Hindlimb muscle (tissue), 1 donor: Measurements from ENCODE around the gene CELF2. TPM values are rescaled to one million over a fixed set of nuclear protein-coding genes. Genes with fewer than 3 reads are reported as not detected.

ENCODE experiments used
- DNase-seq: peaks from one replicate; pipeline ENCODE4 v3.0.0-alpha.2; 2013
- polyA plus RNA-seq: library from polyadenylated mRNA; unstranded; fragments of 120-200 nt; gene quantifications from one replicate; pipeline ENCODE4 v1.2.1, GENCODE V29; 2013; ENCODE audit not compliant: insufficient read length

CELF2 gene
- polyA plus RNA-seq, 1 donor, result 90.1 TPM

DNA sequence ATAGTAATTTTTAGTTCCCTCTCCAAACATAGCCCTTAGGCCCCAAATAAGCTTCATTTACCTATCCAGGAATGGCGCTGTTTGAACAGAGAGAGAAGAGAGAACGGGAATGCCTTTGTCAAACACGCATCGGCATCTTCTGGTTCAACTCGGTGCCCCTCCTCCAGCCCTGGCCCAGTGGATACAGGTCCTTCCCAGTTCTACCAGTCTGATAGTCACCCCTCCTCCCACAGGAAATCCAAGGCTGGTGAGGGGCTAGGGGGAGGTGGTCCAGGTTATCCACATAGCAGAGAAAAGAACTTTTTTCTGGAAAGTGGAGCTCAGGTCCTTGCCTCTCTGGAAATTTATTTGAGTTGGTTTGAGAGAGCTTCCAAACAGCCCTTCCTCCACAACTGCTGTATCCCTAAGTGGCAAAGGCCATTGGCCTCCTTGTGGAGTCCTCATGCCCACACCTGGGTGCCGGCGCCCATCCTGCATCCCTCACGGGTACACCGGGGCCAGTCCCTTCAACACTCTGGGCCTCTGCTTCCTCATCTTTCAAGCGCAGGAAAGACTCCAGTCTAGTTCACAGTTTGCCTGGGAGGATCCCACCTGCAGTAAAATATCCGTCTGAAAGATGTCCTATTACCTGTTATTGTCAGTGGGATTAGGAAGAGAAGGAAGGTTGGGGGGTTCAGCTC, 287.4 kb downstream of the CELF2 start:
- no peak for DNase-seq

DNA sequence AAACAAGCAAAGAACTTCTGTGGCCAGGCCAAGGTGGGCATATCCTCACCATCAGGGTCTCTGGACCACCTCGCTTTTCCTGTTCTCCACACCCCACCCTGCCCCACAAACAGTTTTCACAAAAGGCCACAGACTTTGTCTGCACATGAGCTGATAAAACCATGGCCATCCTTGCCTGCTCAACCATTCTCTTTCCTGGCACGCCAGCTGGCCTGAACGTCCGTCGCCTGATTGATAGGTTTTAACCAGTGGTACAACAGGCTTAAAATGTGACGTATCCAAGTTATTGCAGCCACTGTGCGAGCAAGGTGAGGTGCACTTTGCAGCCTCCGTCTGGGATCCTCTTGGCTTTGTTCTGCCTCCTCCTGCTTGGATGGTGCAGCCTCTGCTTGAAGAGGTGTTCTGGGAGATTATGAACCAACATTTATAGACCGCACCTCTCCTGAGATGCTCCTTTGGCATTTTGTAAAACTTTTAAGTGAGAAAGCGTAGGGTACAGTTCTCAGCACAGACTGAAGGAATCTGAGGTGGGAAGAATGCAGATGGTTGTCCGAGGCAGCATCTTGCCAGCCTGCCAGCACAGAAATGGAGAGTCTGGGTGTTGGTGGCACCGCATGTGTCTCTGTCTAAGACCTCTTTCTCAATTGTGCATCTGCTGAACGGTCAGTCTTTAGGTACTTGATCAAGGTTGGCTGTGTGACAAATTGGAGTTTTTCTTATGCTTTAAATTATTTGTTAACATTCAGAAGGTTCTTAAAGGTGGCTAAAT, 288.3 kb downstream of the CELF2 start:
- DNase-seq, result no peak

DNA sequence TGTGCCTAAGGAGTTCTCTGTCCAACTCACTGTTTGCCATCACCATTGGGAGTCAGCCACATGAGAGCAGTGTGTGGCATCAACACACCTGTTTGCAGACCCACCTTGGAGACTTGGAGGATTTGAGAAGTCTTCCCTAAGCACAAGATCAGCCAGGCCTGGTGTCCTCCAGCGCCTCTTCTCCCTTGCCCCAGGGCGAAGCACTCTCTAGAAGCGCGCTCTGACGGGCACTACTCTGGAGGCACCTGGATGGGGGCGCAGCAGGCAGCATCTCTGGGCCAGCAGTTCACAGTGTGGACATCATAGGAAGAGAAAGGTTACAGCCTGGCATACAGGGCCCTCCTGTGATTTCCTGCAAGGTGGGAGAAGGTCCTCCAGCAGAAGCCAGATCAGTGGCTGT, 289.3 kb downstream of the CELF2 start:
- no peak for DNase-seq

DNA sequence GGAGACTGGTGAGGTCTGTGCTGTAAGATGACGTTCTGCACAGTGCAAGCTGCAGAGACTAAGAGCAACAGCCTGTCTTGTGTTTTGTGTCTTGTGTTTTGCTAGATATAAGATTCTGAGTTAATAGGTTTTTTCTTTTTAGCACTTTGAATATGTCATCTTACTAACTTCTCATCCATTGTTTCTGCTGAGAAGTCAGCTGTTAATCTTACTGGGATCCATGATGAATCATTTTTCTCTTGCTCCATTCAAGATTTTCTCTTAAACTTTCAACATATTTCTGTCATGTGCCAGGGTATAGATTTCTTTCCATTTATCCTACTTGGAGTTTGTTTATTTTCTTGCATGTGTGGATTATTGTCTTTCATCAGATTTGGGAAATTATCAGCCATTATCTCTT, 290.3 kb downstream of the CELF2 start:
- DNase-seq, result no peak

DNA sequence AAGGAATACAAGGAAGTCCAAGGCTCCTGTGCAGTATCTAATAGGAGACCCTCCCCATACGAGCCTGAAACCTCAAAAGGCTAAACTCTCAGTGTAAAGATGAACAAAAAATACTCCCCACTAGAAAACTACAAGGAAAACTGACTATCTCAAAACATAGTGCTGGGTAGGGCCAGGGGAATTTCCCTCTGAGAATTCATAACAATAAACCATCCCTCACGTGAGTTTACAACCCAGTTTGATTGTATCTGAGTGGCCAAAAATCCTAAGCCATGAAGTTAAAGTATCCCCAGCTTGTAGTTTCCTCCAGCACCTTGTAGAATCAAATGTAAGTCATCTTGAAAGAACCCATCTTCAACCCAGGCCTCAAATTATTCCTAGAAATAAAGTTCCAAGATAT, 293.4 kb downstream of the CELF2 start:
- DNase-seq, result no peak

DNA sequence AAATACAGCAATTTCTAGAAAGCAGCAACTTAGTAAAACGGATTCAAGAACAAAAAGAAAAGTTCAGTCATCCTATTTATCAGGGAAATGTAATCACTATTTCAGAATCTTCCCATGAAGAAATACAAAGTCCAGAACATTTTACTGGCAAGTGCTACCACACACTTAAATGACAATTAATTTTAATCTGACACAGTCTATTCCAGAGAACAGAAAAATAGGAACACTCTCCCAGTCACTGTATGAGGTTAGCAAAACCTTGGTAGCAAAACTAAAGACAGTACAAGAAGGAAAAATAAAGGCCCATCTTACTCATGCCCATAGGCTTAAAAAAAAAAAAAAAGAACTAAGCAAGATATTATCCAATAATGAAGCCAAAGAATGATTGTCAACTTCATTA, 295.8 kb downstream of the CELF2 start:
- DNase-seq, result no peak

DNA sequence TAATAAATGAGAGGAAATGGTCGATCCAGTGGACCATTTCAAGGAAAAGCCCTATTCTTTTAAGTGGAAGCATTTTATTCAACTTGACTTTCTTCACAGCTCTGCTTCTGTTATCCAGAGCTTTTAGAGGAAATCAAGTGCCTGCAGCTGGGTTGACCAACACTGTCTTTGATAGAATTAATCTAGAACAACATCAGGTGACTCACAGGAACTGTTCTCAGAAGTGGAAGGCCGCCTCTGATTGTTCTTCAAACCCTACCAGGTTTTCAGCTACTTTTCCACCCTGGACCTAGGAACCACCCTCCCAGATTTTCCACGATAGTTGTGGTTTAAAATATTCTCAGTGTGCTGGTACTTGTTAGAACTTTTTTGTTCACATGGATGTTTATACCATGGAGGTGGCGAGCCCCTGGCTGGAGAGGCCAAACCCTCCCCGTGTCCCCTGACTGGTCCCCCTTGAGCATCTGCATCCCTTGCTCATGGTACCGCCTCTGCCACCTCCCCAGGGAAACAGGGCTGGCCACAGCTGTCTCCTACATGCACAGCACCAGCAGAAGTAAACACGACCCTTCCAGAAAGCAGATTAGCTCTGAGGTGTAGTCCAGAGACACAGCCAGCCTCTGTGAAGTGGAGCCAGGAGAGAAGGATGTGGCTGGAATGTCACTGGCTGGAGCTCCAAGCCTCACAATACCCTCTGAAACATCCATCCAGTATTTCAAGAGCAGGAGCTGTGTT, 300.4 kb downstream of the CELF2 start:
- no peak for DNase-seq

DNA sequence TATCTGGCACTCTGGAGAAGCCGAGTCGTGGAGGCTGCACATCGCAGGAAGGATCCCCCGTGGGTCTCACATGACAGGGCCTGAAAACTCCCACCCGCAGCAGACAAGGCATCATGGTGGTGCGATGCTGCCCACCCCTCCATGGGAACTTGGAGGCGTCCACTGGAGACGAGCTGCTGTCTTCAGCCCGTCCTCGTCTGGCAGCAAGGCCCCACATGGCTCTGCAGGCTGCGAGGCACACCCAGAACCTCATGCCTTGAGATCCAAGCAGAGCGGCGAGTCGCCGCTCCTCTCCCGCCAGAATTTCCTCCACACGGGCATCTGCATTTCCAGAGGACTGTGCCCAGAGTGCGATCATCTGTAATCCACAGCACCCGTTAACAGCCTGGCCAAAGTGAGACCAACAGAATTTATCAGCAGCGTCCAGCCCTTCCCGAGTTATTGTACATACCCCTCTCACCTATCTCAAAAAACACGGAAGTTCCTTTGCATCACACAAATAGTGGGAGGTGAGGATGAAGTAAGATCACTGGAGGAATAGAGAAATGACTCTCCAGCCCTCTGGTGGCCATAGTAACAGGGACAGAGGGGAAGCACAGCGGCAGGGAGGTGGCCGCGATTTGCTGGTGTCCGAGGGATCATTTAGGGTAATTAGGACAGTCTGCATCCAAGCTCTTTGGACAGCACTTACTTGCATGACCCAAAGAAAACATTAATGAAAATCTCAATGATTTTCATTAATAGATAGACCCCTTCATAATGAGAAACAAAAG, 301.3 kb downstream of the CELF2 start:
- DNase-seq, result no peak

DNA sequence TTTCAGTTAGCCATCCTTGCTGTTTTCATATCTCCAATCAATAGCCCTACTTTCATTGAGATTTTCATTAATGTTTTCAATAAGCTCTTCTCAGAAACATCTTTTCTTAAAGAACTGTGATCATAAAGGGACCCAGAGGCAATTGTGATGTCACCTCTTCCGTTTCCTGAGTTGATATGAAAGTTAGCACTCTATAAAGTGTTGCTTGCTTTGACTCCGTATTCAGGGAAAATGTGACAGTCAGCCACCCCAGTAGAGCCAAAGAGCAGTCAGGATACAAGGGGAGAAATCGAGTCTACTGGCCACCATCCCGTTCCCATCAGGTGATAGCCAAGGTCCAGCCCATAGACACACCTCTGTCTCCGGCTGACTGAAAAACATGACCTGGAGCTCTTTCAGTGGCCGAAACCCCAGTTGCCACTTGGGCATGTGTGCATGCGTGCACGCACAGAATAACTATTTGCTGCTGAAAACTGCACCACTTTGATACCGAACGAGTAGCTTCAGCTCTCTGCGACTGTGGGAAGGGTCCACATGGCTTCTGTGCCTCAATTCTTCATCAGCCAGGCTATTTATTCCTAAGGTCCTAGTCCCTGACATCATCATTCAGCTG, 302.4 kb downstream of the CELF2 start:
- DNase-seq, result no peak

DNA sequence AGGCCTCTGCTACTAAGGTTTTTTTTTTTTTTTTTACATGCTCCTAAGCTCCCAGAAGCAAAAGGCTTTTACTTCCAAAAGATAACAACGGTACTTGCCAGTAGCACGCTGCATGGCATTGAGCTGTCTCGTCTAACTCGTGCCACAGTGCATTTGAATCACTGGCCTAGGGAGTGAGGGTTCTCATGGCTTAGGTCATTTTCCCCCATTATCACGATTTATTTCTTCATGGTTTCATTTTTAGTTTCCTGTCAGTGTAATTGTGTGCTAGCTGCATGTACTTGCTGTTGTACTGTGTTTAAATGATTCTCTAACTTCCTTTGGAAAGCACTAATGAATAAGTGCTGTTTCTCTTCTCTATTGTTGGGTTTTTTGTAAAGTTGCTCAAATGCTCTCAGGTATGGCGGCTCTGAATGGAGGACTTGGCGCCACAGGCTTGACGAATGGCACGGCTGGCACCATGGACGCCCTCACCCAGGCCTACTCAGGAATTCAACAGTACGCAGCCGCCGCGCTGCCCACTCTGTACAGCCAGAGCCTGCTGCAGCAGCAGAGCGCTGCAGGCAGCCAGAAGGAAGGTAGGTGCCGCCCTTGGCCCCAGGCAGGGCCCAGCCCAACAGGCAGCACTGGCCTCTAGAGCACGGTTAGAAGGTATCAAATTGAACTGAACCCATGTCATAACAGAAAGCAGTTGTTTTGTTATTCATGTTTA, 303.3 kb downstream of the CELF2 start:
- DNase-seq, result no peak

DNA sequence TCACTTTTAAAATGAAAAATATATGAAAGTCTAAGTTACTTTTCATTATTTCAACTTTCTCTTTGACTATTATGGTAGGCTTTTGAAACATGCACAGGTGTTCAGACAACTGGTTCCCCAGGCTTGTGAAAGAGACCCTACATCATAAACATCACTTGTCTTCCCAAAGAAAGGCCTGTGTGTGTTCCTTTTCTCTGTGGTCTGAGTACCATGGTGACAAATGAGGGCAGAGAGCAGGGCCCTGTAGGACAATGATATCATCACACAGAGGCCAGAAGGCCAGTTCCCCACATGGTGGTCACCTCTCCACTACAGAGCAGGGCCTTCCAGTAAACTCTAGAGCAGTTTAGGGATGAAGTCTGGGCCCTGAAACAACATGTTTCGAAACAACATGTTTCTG, 305.0 kb downstream of the CELF2 start:
- DNase-seq, result no peak

DNA sequence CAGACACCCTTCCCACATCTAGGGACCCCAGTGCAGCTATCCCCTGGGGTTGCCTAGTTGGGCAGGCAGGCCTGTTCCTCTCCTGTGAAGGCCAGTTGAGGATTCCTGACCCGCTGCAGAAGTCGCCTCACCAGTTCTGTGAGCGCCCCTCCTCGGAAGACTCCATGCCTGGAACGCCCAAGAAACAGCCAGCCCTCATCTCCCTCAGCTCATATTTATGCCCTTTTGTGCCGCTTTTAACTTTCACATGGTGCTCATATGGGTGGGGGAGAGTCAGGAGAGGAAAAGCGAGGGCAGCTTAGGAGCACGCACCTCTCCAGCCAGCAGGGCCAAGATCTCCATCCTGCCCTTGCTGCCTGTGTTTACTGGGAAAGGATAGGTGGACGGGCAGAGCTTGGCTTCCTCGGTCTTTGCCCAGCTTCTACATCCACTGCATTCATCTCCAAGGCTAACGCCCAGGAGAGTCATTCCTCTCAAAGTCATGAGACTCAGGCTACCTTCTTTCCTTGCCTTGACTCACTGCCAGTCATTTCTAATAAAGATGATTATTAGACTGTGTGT, 307.2 kb downstream of the CELF2 start:
- DNase-seq, result no peak

DNA sequence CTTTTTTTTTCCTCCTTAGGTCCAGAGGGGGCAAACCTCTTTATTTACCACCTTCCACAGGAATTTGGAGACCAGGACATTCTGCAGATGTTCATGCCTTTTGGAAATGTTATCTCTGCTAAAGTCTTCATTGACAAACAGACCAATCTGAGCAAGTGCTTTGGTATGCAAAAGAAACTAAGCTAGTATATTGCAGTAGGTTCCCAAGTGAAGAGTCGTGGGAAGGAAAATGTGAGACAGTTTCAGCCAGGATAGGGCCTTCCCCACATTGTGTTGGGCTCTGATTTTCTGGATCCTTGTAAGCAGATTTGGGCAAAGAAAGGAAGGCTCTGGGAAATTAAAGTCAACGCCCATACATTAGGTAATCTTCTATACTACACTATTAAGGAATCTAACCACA, 308.1 kb downstream of the CELF2 start:
- DNase-seq, result no peak

DNA sequence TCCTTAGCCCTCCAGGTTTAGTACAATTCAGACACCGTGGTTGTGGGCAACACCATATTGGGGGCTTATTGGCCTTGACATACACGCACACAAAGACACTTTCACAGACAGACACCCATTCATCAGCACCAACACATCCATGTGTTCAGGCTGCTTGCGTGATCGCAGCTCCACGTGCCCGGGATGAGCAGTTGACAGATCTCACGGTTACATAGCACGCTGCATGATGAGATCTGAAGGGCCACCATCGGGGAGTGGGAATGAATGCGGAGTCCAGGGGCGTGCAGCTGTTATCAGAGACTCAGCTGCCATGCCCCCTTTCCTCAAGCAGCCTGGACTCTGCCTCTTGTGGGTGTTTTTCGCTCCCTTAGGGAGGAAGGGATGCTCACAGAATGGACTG, 308.6 kb downstream of the CELF2 start:
- DNase-seq, result no peak

DNA sequence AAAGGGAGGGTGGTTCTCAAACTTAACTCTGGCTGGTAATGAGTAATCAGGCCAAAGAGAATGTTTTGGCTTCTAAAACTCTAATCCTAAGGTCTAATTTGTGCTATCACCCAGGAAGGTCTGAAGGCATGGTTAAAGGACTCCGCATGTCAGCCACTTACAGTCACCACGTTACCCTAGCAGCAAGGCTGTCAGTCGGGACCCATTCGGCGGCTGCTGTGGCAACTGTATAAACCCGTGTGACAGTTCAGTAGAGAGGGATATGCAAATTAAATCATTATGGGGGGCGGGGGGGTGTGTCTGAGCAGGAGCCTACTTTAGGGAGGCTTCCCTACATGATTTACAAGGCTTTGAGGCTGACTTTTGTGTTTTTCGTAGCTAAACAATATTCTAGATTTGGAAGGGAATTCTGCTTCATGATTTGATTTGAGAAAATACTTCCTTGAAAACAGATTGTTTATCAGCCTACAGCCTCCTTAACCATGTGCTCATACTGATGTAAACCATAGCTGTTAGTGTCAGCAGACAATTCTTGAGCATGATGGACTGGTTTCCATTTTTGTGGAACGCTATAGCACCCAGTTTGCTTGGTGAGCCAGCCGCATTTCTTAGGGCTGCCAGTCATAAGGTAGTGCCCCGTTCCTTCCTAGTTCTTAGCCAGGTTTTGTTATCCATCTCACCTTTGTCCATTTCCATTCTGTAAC, 309.4 kb downstream of the CELF2 start:
- DNase-seq, result no peak

DNA sequence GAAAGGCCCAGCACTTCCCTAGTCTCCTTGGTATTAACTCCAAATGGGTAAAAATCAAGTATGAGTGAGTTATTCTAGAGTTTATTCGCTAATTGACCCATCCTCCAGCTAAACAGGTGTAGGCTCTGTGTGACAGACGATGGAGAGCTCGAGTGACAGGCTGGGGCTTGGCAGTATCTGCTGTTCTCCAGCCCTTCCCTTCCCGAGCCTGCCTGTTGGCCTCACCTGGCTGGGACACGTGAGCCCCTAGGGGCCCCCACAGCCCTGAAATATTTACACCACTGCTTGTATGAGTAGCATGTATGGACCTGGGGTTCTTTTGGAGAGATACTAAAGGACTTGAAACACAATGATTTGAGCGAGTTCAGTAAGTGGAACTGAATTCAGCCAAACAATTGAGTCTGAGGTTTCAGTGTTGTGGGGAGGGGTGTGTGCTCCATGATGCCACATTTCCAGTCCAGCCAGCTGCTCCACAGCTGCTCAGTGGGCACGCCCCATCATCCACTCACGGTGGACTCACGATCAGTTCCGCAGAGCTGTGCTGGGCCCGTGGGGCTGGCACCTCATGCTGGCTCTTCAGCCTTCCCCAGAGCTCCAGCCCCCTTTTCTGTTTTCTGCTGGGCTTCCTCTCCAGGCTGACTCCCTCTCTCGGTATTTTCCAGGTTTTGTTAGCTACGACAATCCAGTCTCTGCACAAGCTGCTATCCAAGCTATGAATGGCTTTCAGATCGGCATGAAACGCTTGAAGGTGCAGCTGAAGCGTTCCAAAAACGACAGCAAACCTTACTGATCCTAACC, 310.8 kb downstream of the CELF2 start:
- peak; percentile 66 for DNase-seq

DNA sequence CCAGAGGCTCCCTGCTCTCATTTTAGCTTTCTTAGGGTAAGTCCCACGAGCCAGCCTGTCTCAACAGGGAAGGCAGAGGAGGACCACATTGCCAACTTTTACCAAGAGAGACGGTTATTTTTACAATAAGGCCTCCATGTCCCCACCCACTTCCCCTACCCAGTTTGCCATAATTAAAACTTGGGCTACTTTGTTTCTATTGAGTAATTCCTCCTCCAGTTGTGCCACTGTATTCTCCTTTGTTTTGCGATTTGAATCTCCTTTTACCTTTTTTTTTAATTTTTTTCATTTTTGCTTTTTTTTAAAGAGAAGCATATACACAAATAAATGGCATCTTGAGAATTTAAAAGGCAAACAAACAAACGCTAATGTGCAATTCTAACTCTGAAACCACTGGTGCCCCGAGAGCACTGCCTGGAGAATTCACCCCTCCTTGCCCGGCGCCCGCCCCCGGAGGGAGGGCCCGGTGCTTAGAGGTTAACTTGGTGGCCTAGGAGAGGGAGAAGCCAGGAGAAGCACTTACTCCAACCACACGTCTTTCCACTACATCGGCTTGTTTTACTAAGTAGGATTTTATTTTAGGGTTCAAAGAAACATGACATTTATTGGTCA, 311.5 kb downstream of the CELF2 start:
- no peak for DNase-seq

DNA sequence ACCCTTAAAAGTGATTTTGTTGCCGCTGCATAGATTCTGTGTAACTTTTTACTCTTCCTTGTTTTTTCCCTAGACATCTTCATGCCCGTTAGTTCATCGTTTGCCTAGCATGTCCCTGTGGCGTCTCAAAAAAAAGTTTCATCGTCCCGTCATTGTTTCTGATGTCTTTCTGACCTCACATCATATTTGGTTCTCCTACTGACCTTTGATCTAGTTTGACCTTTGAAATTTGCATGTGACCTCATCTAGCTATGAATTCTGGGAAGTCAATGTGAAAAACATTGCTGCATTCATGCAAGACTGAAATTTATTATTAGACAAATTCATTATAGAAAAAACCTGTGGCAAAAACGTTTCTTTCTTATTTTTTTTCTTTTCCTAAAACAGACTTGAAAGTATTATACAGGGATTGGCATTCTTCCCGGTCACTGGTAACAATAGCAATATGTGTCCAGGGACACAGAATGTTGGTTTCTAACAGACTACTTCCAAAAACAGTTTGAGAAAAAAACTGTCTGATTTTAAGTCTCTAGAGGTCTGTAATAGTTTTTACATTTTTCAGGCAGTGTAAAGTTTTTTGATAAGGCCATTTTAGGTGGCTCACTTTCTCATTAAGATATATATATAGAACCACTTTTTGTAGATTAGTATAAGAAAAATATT, 312.8 kb downstream of the CELF2 start:
- peak; percentile 53 for DNase-seq

DNA sequence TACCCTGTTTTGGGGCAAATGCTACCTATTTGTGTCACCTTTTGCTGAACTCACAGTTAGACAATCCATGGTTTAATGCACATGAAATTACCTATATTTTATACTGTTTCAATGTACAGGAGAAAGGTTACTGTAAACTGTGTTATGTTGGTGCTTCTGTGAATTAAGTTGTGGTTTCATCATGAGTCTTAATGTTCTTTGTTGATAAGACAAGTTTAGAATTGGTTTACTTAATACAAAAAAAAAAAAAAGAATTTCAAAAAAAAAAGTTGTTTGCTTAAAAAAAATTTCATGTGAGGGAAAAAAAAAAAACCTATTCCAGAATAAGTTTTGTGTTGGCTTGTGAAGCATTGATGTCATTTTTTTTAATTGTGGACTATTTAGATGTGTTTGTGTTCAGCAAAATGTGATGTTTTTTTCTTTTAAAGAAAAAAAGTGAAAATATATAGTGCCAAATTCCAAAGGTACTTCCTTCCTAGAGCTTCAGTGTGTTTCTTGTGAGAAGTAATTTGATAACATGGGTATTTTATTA, 313.4 kb downstream of the CELF2 start:
- DNase-seq, result no peak
